Progenitor cell of endocrine pancreas (in vitro differentiated cells): ENCODE results near the gene SLC6A8. TPM values are rescaled to one million over a fixed set of nuclear protein-coding genes. Genes with fewer than 3 reads are reported as not detected.
"Not testable (repeated sequence)": the region's sequence is repeated elsewhere in the genome, so short reads cannot be mapped to it uniquely, and the experiment has no call there.

ENCODE experiments used
- DNase-seq: peaks from one replicate; pipeline ENCODE4 v3.0.0; 2021; ENCODE audit warnings: low spot score; ENCODE audit not compliant: unreplicated experiment
- H3K27ac Mint-ChIP-seq: 2 replicates; pipeline ENCODE4 v1.8.0; 2021; ENCODE audit warnings: mild to moderate bottlenecking, moderate library complexity, mixed read lengths
- H3K27me3 Mint-ChIP-seq: 2 replicates; pipeline ENCODE4 v1.8.0; 2021; ENCODE audit warnings: mixed read lengths
- H3K36me3 Mint-ChIP-seq: 2 replicates; pipeline ENCODE4 v1.8.0; 2022; ENCODE audit warnings: mixed read lengths; ENCODE audit not compliant: insufficient read depth
- H3K4me1 Mint-ChIP-seq: 2 replicates; pipeline ENCODE4 v1.8.0; 2021; ENCODE audit warnings: low read depth, mixed read lengths
- H3K4me3 Mint-ChIP-seq: 2 replicates; pipeline ENCODE4 v1.8.0; 2021; ENCODE audit warnings: low read depth, mild to moderate bottlenecking, moderate library complexity, mixed read lengths
- H3K9me3 Mint-ChIP-seq: 2 replicates; pipeline ENCODE4 v1.8.0; 2021; ENCODE audit warnings: low read depth, mixed read lengths
- total RNA-seq: library from RNA; stranded (reverse); gene quantifications from 2 replicates; pipeline ENCODE4 v1.2.1, GENCODE V29; 2021
- TF ChIP-seq, protein P1 (sequence below): fragments of 200-600 bp; sonication (generic); IDR thresholded peaks from one replicate; pipeline ENCODE4 v1.5.0; 2021; ENCODE audit warnings: antibody characterized with exemption, mild to moderate bottlenecking; ENCODE audit not compliant: unreplicated experiment

SLC6A8 gene
- total RNA-seq, 1 donor from 2014 or later, result 52.2 TPM

DNA sequence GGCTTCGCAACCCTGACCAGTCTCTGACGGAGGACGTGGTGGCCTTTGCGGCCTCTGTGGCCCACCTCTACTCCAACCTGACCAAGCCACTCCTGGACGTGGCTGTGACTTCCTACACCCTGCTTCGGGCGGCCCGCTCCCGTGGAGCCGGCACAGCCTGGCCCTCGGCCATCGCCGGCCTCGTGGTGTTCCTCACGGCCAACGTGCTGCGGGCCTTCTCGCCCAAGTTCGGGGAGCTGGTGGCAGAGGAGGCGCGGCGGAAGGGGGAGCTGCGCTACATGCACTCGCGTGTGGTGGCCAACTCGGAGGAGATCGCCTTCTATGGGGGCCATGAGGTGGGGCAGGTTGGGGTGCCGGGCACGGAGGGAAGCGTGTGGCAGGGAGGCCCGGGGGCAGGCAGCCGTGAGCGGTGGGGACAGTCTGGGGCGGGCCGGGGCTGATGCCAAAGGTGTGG is 38.1 kb downstream of the SLC6A8 start:
- Mint-ChIP-seq H3K4me3 (peak overlapping the region; percentile 50), H3K9me3 (peaks cover 3% of the 10 kb centered on the region)

DNA sequence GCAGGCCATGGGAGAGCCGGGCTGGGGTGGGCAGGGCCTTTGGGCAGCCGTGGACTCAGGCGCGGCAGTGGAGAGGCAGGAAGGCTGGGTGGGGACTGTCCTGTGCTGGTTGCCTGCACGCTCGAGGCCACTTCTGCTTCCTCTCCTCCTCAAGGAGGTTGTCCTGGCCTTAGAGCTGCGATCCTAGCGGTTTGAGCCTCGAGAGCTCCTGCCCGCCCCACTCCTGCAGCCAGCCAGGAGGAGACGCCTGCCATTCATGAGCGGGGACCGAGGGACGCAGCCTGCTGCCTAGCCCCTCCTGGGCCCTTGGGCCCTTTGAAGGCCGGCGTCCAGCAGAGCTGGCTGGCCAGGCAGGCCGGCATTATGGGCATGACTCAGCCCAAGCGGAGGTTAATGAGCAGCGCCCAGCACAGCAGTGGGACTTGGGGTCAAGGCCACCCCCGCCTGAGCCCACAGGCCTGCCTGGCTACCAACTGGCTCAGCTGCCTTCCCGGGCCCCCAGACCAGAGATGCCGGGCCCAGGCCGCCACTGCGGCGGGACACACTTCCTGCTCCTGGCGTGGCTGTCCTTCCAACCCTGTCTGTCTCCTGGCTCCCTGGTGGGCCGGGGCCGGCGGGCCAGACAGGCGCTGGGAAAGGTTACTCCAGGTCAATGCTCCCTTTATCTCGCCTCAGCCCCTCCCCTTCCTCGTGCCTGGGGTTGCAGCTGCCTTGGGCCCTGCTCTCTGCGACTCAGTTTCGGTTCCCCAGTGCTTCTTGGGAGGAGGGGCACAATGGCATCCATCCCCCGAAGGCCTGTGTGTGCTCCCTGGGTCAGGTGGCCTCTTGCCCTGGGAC is 38.8 kb downstream of the SLC6A8 start:
- Mint-ChIP-seq H3K4me3 (peak overlapping the region; percentile 33), H3K27me3 (no peaks in the 10 kb centered on the region), H3K9me3 (peaks cover 7% of the 10 kb centered on the region), H3K4me1 (peaks cover 16% of the 10 kb centered on the region), H3K27ac (peak overlapping the region; percentile 62), H3K36me3 (peaks cover 9% of the 10 kb centered on the region)
- TF ChIP-seq, protein P1, sequence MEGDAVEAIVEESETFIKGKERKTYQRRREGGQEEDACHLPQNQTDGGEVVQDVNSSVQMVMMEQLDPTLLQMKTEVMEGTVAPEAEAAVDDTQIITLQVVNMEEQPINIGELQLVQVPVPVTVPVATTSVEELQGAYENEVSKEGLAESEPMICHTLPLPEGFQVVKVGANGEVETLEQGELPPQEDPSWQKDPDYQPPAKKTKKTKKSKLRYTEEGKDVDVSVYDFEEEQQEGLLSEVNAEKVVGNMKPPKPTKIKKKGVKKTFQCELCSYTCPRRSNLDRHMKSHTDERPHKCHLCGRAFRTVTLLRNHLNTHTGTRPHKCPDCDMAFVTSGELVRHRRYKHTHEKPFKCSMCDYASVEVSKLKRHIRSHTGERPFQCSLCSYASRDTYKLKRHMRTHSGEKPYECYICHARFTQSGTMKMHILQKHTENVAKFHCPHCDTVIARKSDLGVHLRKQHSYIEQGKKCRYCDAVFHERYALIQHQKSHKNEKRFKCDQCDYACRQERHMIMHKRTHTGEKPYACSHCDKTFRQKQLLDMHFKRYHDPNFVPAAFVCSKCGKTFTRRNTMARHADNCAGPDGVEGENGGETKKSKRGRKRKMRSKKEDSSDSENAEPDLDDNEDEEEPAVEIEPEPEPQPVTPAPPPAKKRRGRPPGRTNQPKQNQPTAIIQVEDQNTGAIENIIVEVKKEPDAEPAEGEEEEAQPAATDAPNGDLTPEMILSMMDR, result no peak
- peak; percentile 19 for DNase-seq

More for the DNA sequence above, 38.1 kb downstream of the SLC6A8 start:
- TF ChIP-seq, protein P1, result no peak
- DNase-seq, result no peak
- Mint-ChIP-seq H3K27ac (no peak overlapping the region), H3K4me1 (peaks cover 16% of the 10 kb centered on the region), H3K27me3 (no peaks in the 10 kb centered on the region), H3K36me3 (peaks cover 6% of the 10 kb centered on the region)

DNA sequence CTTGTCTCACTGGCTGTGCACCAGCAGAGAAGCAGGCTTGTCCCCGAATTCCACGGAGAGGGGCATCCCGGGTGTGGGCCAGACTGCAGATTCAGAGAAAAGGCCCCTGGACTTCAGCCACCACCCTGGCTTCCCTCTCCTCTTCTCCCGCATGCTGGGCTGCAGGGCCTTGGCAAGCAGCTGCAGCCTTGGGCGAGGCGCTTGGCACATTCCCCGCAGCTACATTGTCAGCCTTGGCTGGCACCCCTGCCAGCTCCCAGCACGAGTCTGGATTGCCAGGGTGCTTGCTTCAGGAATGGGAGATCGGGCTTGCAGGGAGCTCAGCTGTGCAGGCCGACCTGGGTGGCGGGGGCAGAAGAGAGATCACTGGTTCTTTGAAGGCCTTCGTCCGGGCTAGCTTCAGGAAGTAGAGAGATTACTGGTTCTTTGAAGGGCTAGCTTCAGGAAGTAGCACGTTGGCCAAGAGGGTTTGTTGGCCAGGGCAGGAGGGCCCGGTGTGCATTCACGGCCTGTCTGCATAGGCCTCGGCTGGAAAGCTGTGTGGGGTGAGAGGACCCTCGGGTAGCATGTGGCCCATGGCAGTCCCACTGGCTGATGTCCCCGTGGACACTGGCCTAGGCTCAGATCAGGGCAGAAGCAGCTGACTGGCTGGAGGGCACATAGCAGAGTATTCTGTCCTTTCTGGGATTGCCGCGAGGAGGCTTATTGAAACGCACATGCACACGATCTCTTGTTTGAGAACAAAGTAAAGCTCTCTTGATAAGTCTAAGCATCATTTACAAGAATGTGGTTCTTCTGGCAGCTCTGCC is 39.6 kb downstream of the SLC6A8 start:
- no peak for DNase-seq
- Mint-ChIP-seq H3K27ac (peak overlapping the region; percentile 62), H3K27me3 (no peaks in the 10 kb centered on the region), H3K9me3 (peaks cover 13% of the 10 kb centered on the region), H3K4me1 (peaks cover 15% of the 10 kb centered on the region), H3K36me3 (peaks cover 10% of the 10 kb centered on the region), H3K4me3 (peak overlapping the region; percentile 44)
- TF ChIP-seq, protein P1, result no peak

DNA sequence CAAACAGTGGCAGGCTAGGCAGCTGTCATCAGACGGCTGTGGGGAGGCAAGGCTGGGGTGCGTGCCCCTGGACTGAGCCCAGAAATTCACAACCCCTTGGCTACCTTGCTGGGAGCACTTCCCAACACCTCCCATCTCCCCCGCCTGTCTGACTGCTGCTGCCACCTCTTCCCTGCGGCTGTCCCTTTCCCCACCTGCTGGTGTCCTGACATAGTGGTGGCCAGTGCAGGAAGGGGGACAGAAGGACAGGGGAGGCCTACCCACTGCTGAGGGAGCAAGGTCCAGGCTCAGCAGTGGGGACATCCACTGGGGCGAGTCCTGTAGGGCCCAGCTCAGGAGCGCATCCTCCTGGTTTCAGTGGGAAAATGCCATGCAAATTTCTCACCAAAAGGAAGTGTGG is 40.4 kb downstream of the SLC6A8 start:
- Mint-ChIP-seq H3K36me3 (peaks cover 10% of the 10 kb centered on the region), H3K4me1 (peaks cover 10% of the 10 kb centered on the region), H3K9me3 (peaks cover 13% of the 10 kb centered on the region), H3K4me3 (no peak overlapping the region), H3K27me3 (no peaks in the 10 kb centered on the region), H3K27ac (no peak overlapping the region)
- DNase-seq, result no peak
- TF ChIP-seq, protein P1, result no peak

DNA sequence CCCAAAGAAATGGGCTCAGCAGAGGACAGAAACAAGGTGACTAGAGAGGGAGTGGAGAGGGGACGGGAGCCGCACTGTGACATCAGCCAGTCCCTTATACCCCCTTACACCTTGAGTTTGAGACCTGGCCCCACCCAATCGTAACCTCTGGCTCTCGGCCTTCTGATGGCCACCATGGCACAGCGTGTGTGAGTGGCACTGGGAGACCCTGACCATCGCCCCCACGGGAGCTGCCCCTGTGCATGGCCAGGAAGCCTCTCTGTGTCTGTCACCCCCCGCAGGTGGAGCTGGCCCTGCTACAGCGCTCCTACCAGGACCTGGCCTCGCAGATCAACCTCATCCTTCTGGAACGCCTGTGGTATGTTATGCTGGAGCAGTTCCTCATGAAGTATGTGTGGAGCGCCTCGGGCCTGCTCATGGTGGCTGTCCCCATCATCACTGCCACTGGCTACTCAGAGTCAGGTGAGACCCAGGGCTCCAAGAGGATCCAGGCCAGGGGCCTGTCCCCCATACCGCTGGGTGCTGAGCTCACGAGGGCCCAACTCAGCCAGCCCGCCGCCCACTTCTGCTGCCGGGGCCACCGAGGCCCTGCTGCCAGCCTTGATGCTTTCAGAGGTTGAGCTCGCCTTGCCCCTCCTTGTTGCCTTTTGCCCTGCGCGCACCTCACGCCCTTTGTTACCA is 41.4 kb downstream of the SLC6A8 start:
- TF ChIP-seq, protein P1, result no peak

DNA sequence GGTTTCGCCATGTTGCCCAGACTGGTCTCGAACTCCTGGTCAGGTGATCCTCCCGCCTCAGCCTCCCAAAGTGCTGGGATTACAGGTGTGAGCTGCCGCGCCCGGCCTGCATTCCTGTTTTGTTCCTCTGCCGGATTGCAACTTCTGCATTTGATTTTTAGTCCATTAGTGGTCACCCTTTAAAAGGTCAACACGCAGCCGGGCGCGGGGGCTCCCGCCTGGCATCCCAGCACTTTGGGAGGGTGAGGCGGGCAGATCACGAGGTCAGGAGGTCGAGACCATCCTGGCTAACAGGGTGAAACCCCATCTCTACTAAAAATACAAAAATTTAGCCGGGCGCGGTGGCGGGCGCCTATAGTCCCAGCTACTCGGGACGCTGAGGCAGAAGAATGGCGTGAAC is 42.4 kb downstream of the SLC6A8 start:
- Mint-ChIP-seq H3K36me3 (peaks cover 16% of the 10 kb centered on the region), H3K9me3 (peaks cover 18% of the 10 kb centered on the region)
- H3K4me1 Mint-ChIP-seq, H3K27ac Mint-ChIP-seq, H3K27me3 Mint-ChIP-seq, DNase-seq, H3K4me3 Mint-ChIP-seq: not testable (repeated sequence)

More for the DNA sequence above, 41.4 kb downstream of the SLC6A8 start:
- Mint-ChIP-seq H3K4me3 (no peak overlapping the region), H3K36me3 (peaks cover 10% of the 10 kb centered on the region), H3K27me3 (no peaks in the 10 kb centered on the region), H3K9me3 (peaks cover 13% of the 10 kb centered on the region), H3K4me1 (peaks cover 10% of the 10 kb centered on the region), H3K27ac (peak overlapping the region; percentile 33)
- DNase-seq, result no peak
